ENCODE measurements around the gene MED8. TPM values are rescaled to one million over a fixed set of nuclear protein-coding genes. Genes with fewer than 3 reads are reported as not detected.

Gene MED8
- total and polyA plus RNA-seq, 2 of the 13 experiments (the other 11 are each of a cell fraction or from before 2014, with no cell fraction given), result 16.9 to 77.4 TPM

DNA sequence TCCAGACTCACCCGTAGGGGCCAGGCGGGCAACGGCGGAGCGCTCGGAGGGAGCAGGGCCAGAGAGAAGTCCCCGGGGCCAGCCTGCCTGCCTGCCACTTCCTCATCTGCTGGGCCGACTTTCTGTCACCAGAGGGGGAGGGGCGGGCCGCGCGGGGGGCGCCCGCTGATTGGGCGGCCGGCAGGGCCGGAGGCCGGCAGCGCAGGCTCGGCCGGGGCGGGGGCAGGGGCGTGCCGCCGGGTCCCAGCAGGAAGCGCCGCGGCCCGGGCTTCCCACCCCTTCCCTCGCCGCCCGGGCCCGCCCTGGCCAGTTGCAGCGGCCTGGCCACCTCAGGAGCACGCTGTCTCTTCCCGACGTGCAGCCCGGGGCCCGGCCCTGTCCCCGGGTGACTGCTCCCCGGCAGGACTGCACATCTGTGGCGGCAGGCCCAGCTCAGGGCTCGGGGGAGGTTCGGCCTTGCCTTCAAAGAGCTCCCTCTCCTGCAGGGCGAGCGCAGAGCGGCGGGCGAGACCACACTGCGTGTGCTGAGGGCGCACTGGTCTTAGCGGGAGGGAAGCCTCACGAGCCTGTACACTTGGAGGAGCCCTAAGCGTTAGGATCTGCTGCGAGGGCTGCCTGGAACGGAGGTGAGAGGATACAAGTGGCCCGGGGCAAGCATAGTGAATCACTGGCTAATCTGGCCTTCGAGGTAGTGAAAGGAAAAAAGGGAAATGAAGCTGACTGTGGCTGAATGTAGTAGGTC lies 21.5 kb downstream of the MED8 start, which contains the start of gene ELOVL1 (continued):
- TF ChIP-seq, protein P1, sequence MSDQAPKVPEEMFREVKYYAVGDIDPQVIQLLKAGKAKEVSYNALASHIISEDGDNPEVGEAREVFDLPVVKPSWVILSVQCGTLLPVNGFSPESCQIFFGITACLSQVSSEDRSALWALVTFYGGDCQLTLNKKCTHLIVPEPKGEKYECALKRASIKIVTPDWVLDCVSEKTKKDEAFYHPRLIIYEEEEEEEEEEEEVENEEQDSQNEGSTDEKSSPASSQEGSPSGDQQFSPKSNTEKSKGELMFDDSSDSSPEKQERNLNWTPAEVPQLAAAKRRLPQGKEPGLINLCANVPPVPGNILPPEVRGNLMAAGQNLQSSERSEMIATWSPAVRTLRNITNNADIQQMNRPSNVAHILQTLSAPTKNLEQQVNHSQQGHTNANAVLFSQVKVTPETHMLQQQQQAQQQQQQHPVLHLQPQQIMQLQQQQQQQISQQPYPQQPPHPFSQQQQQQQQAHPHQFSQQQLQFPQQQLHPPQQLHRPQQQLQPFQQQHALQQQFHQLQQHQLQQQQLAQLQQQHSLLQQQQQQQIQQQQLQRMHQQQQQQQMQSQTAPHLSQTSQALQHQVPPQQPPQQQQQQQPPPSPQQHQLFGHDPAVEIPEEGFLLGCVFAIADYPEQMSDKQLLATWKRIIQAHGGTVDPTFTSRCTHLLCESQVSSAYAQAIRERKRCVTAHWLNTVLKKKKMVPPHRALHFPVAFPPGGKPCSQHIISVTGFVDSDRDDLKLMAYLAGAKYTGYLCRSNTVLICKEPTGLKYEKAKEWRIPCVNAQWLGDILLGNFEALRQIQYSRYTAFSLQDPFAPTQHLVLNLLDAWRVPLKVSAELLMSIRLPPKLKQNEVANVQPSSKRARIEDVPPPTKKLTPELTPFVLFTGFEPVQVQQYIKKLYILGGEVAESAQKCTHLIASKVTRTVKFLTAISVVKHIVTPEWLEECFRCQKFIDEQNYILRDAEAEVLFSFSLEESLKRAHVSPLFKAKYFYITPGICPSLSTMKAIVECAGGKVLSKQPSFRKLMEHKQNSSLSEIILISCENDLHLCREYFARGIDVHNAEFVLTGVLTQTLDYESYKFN (CRISPR knock-in tag; conservative IDR thresholded peaks at IDR 0.05), result no peak; the same call in 1 of the 2 replicates
- peak; percentile 91 for TF ChIP-seq REL (CRISPR knock-in tag; conservative IDR thresholded peaks at IDR 0.05)
- TF ChIP-seq NR2C2 (CRISPR knock-in tag; IDR thresholded peaks at IDR 0.05; ENCODE audit: borderline replicate concordance), result no peak; the same call in 1 of the 2 replicates
- TF ChIP-seq, protein P2, sequence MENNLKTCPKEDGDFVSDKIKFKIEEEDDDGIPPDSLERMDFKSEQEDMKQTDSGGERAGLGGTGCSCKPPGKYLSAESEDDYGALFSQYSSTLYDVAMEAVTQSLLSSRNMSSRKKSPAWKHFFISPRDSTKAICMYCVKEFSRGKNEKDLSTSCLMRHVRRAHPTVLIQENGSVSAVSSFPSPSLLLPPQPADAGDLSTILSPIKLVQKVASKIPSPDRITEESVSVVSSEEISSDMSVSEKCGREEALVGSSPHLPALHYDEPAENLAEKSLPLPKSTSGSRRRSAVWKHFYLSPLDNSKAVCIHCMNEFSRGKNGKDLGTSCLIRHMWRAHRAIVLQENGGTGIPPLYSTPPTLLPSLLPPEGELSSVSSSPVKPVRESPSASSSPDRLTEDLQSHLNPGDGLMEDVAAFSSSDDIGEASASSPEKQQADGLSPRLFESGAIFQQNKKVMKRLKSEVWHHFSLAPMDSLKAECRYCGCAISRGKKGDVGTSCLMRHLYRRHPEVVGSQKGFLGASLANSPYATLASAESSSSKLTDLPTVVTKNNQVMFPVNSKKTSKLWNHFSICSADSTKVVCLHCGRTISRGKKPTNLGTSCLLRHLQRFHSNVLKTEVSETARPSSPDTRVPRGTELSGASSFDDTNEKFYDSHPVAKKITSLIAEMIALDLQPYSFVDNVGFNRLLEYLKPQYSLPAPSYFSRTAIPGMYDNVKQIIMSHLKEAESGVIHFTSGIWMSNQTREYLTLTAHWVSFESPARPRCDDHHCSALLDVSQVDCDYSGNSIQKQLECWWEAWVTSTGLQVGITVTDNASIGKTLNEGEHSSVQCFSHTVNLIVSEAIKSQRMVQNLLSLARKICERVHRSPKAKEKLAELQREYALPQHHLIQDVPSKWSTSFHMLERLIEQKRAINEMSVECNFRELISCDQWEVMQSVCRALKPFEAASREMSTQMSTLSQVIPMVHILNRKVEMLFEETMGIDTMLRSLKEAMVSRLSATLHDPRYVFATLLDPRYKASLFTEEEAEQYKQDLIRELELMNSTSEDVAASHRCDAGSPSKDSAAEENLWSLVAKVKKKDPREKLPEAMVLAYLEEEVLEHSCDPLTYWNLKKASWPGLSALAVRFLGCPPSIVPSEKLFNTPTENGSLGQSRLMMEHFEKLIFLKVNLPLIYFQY (CRISPR knock-in tag; IDR thresholded peaks at IDR 0.05; ENCODE audit: borderline replicate concordance), result peak; percentile 82
- no peak for TF ChIP-seq ATF7 (IDR thresholded peaks at IDR 0.05)
- no peak for TF ChIP-seq ATF7 (CRISPR knock-in tag; IDR thresholded peaks at IDR 0.05)
- TF ChIP-seq ZNF382 (CRISPR knock-in tag; IDR thresholded peaks at IDR 0.05; ENCODE audit: borderline replicate concordance), result no peak
- TF ChIP-seq, protein P3, sequence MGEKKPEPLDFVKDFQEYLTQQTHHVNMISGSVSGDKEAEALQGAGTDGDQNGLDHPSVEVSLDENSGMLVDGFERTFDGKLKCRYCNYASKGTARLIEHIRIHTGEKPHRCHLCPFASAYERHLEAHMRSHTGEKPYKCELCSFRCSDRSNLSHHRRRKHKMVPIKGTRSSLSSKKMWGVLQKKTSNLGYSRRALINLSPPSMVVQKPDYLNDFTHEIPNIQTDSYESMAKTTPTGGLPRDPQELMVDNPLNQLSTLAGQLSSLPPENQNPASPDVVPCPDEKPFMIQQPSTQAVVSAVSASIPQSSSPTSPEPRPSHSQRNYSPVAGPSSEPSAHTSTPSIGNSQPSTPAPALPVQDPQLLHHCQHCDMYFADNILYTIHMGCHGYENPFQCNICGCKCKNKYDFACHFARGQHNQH (CRISPR knock-in tag; IDR thresholded peaks at IDR 0.05), result peak; percentile 83
- TF ChIP-seq ZNF256 (CRISPR knock-in tag; conservative IDR thresholded peaks at IDR 0.05), result 0 out of 2 replicates have a peak, but pooled peaks have one; percentile 31
- TF ChIP-seq TEAD2 (CRISPR knock-in tag; IDR thresholded peaks at IDR 0.05), result peak; percentile 50; the same call in 1 of the 2 replicates
- TF ChIP-seq IKZF1 (IDR thresholded peaks at IDR 0.05), result no peak
- TF ChIP-seq, protein P4, sequence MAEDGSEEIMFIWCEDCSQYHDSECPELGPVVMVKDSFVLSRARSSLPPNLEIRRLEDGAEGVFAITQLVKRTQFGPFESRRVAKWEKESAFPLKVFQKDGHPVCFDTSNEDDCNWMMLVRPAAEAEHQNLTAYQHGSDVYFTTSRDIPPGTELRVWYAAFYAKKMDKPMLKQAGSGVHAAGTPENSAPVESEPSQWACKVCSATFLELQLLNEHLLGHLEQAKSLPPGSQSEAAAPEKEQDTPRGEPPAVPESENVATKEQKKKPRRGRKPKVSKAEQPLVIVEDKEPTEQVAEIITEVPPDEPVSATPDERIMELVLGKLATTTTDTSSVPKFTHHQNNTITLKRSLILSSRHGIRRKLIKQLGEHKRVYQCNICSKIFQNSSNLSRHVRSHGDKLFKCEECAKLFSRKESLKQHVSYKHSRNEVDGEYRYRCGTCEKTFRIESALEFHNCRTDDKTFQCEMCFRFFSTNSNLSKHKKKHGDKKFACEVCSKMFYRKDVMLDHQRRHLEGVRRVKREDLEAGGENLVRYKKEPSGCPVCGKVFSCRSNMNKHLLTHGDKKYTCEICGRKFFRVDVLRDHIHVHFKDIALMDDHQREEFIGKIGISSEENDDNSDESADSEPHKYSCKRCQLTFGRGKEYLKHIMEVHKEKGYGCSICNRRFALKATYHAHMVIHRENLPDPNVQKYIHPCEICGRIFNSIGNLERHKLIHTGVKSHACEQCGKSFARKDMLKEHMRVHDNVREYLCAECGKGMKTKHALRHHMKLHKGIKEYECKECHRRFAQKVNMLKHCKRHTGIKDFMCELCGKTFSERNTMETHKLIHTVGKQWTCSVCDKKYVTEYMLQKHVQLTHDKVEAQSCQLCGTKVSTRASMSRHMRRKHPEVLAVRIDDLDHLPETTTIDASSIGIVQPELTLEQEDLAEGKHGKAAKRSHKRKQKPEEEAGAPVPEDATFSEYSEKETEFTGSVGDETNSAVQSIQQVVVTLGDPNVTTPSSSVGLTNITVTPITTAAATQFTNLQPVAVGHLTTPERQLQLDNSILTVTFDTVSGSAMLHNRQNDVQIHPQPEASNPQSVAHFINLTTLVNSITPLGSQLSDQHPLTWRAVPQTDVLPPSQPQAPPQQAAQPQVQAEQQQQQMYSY (CRISPR knock-in tag; IDR thresholded peaks at IDR 0.05), result peak; percentile 25; the same call in 1 of the 2 replicates
- peak; percentile 74; the same call in 1 of the 2 replicates for TF ChIP-seq ZNF451 (CRISPR knock-in tag; IDR thresholded peaks at IDR 0.05)
- no peak for TF ChIP-seq SYNCRIP (IDR thresholded peaks at IDR 0.05; ENCODE audit: insufficient read depth, low read depth, low read length)

All from HepG2 (cell line).